PC-3 (cell line): Measurements from ENCODE around the gene NFATC1. TPM values are rescaled to one million over a fixed set of nuclear protein-coding genes. Genes with fewer than 3 reads are reported as not detected.

Source experiments
- ATAC-seq: fragments of 200-7000 bp; cut with Tn5 transposase; 2 replicates; pipeline ENCODE4 v1.9.1; 2020; ENCODE audit warnings: mild to moderate bottlenecking, moderate library complexity
- BruUV-seq: library from RNA; stranded (reverse); fragments of 400-500 nt; replicated peaks from 2 replicates; lab custom pipeline; 2021; lab: Mats Ljungman, UMichigan
- CTCF ChIA-PET: fragments of 300-600 bp; sonication (Branson Sonifier 250); formaldehyde crosslinking; loops from one replicate; lab custom pipeline; 2022; ENCODE audit warnings: antibody characterized with exemption; lab: Charles Lee
- POLR2A ChIA-PET: fragments of 300-600 bp; sonication (Branson Sonifier 250); formaldehyde crosslinking; loops from one replicate; lab custom pipeline; 2022; ENCODE audit warnings: antibody characterized with exemption; ENCODE audit not compliant: unreplicated experiment; lab: Charles Lee
- DNase-seq: peaks from one replicate; pipeline ENCODE4 v3.0.0-alpha.2; 2015
- H2AFZ ChIP-seq: fragments of 300-600 bp; sonication (generic); 2 replicates; pipeline ENCODE4 v1.6.0; 2016; ENCODE audit warnings: antibody characterized with exemption, low read length
- H3F3A ChIP-seq: fragments of 300-600 bp; sonication (generic); one replicate; pipeline ENCODE4 v1.6.0; 2017; ENCODE audit warnings: antibody characterized with exemption, low read length, control low read depth, mild to moderate bottlenecking; ENCODE audit not compliant: unreplicated experiment
- H3K27ac ChIP-seq: fragments of 300-600 bp; sonication (generic); 2 replicates; pipeline ENCODE4 v1.5.1; 2016; ENCODE audit warnings: mild to moderate bottlenecking, low read length
- H3K27me3 ChIP-seq: fragments of 300-600 bp; sonication (generic); 2 replicates; pipeline ENCODE4 v1.6.1; 2016; ENCODE audit warnings: low read length, mixed read lengths
- H3K36me3 ChIP-seq: fragments of 300-600 bp; sonication (generic); 2 replicates; pipeline ENCODE4 v1.6.1; 2016; ENCODE audit warnings: low read depth, mixed run types, low read length, mixed read lengths
- H3K4me1 ChIP-seq: fragments of 300-600 bp; sonication (generic); 2 replicates; pipeline ENCODE4 v1.5.1; 2016; ENCODE audit warnings: low read length; ENCODE audit not compliant: insufficient read depth
- H3K4me2 ChIP-seq: fragments of 300-600 bp; sonication (generic); 2 replicates; pipeline ENCODE4 v1.6.0; 2016; ENCODE audit warnings: low read length
- H3K4me3 ChIP-seq: fragments of 300-600 bp; sonication (generic); 2 replicates; pipeline ENCODE4 v1.5.1; 2016; ENCODE audit warnings: mild to moderate bottlenecking, low read length, mixed read lengths
- H3K79me2 ChIP-seq: fragments of 300-600 bp; sonication (generic); 2 replicates; pipeline ENCODE4 v1.6.1; 2017; ENCODE audit warnings: low read length, mixed read lengths
- H3K9ac ChIP-seq: fragments of 300-600 bp; sonication (generic); 2 replicates; pipeline ENCODE4 v1.6.0; 2016; ENCODE audit warnings: mild to moderate bottlenecking, low read length
- H3K9me2 ChIP-seq: fragments of 300-600 bp; sonication (generic); replicated peaks from 2 replicates; pipeline ENCODE4 v1.6.1; 2016; ENCODE audit warnings: mixed run types, low read length, mixed read lengths
- H3K9me3 ChIP-seq: fragments of 300-600 bp; sonication (generic); 2 replicates; pipeline ENCODE4 v1.6.1; 2016; ENCODE audit warnings: low read length, mixed read lengths
- H4K20me1 ChIP-seq: fragments of 300-600 bp; sonication (generic); 2 replicates; pipeline ENCODE4 v1.6.1; 2016; ENCODE audit warnings: low read length, mixed read lengths
- EZH2 ChIP-seq: fragments of 300-600 bp; sonication (generic); IDR thresholded peaks from one replicate; pipeline ENCODE4 v1.6.1; 2017; ENCODE audit warnings: antibody characterized with exemption, mild to moderate bottlenecking, low read length; ENCODE audit not compliant: unreplicated experiment
- EZH2phosphoT487 ChIP-seq: fragments of 300-600 bp; sonication (generic); IDR thresholded peaks from 2 replicates; pipeline ENCODE4 v1.6.1; 2018; ENCODE audit warnings: mild to moderate bottlenecking, antibody characterized with exemption, low read length, borderline replicate concordance
- intact Hi-C: fragments of 100-400 bp; cut with micrococcal nuclease; formaldehyde crosslinking; loops from 2 replicates; pipeline ENCODE4 v1.9.0; 2023
- total RNA-seq: library from RNA; depleted of rRNA; stranded (reverse); fragments of >200 nt; gene quantifications from 2 replicates; pipeline ENCODE4 v1.2.3, GENCODE V29; 2014
- TF ChIP-seq, protein P1 (sequence below): fragments of 300-600 bp; sonication (generic); conservative IDR thresholded peaks from 2 replicates; pipeline ENCODE4 v1.5.1; 2017; ENCODE audit warnings: antibody characterized with exemption, low read depth, mild to moderate bottlenecking, low read length

Gene NFATC1
- total RNA-seq, 1 experiment from 2014 or later, result 5.9 TPM

DNA sequence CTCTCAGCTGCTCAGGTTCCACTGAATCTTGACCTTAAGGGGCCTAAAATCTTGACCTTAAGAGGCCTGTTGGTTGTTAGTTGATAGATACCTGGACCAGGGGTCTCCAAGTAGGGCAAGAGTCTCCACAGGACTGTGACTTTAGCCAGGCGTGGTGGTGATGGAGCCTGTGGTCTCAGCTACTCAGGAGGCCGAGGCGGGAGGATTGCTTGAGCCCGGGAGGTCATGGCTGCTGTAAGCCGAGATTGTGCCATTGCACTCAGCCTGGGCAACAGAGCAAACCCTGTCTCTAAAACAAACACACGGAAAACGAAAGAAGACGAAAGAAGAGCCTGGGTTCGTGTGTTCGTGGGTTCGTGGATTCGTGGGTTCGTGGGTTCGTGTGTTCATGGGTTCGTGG, 163.7 kb downstream of the NFATC1 start:
- H3K4me1 ChIP-seq, result no peaks in the 10 kb centered on the region
- no peak overlapping the region for H3K4me3 ChIP-seq
- no peaks in the 10 kb centered on the region for H3K9me2 ChIP-seq
- no peaks in the 10 kb centered on the region for H3K9me3 ChIP-seq
- H2AFZ ChIP-seq, result no peak overlapping the region
- no peak overlapping the region for H3K4me2 ChIP-seq
- peaks cover 14% of the 10 kb centered on the region for H3K27me3 ChIP-seq
- DNase-seq, result no peak
- no peaks in the 10 kb centered on the region for H4K20me1 ChIP-seq
- no peaks in the 10 kb centered on the region for H3K36me3 ChIP-seq
- ChIA-PET CTCF (no interaction called here), POLR2A (no interaction called here)
- no peaks in the 10 kb centered on the region for H3F3A ChIP-seq
- intact Hi-C loops, result no loop called here
- ATAC-seq, result no peak
- no peaks in the 10 kb centered on the region for H3K79me2 ChIP-seq
- TF ChIP-seq EZH2, result no peak
- TF ChIP-seq EZH2phosphoT487, result no peak
- TF ChIP-seq, protein P1, sequence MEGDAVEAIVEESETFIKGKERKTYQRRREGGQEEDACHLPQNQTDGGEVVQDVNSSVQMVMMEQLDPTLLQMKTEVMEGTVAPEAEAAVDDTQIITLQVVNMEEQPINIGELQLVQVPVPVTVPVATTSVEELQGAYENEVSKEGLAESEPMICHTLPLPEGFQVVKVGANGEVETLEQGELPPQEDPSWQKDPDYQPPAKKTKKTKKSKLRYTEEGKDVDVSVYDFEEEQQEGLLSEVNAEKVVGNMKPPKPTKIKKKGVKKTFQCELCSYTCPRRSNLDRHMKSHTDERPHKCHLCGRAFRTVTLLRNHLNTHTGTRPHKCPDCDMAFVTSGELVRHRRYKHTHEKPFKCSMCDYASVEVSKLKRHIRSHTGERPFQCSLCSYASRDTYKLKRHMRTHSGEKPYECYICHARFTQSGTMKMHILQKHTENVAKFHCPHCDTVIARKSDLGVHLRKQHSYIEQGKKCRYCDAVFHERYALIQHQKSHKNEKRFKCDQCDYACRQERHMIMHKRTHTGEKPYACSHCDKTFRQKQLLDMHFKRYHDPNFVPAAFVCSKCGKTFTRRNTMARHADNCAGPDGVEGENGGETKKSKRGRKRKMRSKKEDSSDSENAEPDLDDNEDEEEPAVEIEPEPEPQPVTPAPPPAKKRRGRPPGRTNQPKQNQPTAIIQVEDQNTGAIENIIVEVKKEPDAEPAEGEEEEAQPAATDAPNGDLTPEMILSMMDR, result no peak
- no peak overlapping the region for H3K9ac ChIP-seq
- no TSS peak for BruUV-seq
- H3K27ac ChIP-seq, result no peak overlapping the region

DNA sequence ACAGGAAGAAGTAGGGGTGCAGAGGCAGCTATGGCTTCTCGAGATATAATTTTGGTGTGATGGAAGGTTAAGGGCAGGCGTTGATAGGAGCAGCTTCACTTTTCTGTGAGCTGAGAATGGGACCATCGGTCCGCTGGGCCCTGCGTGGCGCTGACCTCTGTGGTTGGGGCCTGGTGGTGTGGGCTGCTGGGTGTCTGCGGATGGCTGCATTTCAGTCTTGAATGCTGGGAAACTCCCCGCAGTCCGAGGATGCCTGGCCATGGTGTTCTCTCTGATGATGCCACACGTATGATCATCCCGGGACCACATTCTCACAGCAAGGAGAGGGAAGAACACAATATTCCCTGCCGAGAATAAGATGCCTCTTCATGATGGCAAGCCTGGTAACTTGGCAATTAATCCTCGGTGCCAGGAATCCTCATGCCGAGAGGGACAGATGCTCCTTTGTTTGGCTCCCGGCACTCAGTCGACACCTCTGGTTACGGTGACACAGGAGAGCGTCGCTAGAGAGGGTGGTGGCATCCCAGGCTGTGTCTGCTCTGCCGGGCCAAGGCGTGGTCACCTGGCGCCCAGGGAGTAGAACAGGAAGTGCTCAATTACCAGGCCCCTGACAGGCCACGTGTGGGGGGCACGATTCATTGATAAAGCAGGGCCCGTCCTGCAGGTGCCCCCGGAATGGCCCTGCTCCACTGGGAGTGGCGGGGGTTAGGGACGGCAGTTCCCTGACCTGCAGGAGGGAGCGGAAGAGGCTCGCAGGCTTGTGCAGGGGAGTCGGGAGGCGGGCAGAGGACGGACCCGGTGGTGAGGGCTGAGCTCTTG, 164.5 kb downstream of the NFATC1 start:
- TF ChIP-seq EZH2phosphoT487 (no peak), EZH2 (no peak)
- TF ChIP-seq, protein P1, result no peak
- no peaks in the 10 kb centered on the region for H3K36me3 ChIP-seq
- no peaks in the 10 kb centered on the region for H3F3A ChIP-seq
- H4K20me1 ChIP-seq, result no peaks in the 10 kb centered on the region
- no peak overlapping the region for H3K27ac ChIP-seq
- H3K9me2 ChIP-seq, result no peaks in the 10 kb centered on the region
- H3K9ac ChIP-seq, result no peak overlapping the region
- ChIA-PET POLR2A (no interaction called here), CTCF (no interaction called here)
- no peaks in the 10 kb centered on the region for H3K79me2 ChIP-seq
- BruUV-seq, result no TSS peak
- peaks cover 12% of the 10 kb centered on the region for H3K27me3 ChIP-seq
- ATAC-seq (no peak), DNase-seq (no peak)
- H3K4me2 ChIP-seq, result no peak overlapping the region
- H2AFZ ChIP-seq, result no peak overlapping the region
- H3K9me3 ChIP-seq, result no peaks in the 10 kb centered on the region
- no peak overlapping the region for H3K4me3 ChIP-seq
- H3K4me1 ChIP-seq, result no peaks in the 10 kb centered on the region
- intact Hi-C loops, result no loop called here

DNA sequence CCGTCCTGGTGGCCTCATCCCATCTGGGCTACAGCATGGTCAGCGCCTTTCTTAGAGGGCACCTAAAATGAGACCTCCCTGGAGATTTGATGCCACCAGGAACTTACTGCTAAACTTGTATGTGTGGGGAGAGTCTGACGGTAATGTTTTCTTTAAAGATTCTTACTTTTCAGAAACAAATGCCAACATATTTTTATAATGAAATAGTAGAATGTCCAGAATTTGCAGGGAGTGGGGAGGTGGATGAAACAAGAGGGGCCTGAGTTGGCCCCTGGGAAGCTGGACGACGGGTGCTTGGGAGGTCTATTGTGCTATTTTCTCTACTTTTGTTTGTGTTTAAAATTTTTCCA, 165.1 kb downstream of the NFATC1 start:
- Histone ChIP-seq H3K27ac (no peak overlapping the region), H3F3A (no peaks in the 10 kb centered on the region), H4K20me1 (no peaks in the 10 kb centered on the region), H3K36me3 (no peaks in the 10 kb centered on the region), H3K79me2 (no peaks in the 10 kb centered on the region), H3K9ac (no peak overlapping the region), H3K27me3 (peaks cover 12% of the 10 kb centered on the region), H2AFZ (no peak overlapping the region), H3K4me1 (no peaks in the 10 kb centered on the region), H3K4me2 (no peak overlapping the region), H3K9me3 (no peaks in the 10 kb centered on the region), H3K4me3 (no peak overlapping the region), H3K9me2 (no peaks in the 10 kb centered on the region)
- no peak for DNase-seq
- TF ChIP-seq, protein P1, result no peak
- TF ChIP-seq EZH2phosphoT487 (no peak), EZH2 (no peak)
- no TSS peak for BruUV-seq
- POLR2A ChIA-PET, result no interaction called here
- CTCF ChIA-PET, result no interaction called here
- no peak for ATAC-seq
- intact Hi-C loops, result no loop called here
